Epithelial cell of alveolus of lung (primary cell): ENCODE measurements around the gene STAG3. TPM values are rescaled to one million over a fixed set of nuclear protein-coding genes. Genes with fewer than 3 reads are reported as not detected.

Experiments
- total RNA-seq: library from RNA; depleted of rRNA; stranded (reverse); fragments of >200 nt; gene quantifications from 2 replicates; pipeline ENCODE4 v1.2.1, GENCODE V29; 2015

The STAG3 gene
- 0.16 and 0.91 TPM in 2 replicates for total RNA-seq

DNA sequence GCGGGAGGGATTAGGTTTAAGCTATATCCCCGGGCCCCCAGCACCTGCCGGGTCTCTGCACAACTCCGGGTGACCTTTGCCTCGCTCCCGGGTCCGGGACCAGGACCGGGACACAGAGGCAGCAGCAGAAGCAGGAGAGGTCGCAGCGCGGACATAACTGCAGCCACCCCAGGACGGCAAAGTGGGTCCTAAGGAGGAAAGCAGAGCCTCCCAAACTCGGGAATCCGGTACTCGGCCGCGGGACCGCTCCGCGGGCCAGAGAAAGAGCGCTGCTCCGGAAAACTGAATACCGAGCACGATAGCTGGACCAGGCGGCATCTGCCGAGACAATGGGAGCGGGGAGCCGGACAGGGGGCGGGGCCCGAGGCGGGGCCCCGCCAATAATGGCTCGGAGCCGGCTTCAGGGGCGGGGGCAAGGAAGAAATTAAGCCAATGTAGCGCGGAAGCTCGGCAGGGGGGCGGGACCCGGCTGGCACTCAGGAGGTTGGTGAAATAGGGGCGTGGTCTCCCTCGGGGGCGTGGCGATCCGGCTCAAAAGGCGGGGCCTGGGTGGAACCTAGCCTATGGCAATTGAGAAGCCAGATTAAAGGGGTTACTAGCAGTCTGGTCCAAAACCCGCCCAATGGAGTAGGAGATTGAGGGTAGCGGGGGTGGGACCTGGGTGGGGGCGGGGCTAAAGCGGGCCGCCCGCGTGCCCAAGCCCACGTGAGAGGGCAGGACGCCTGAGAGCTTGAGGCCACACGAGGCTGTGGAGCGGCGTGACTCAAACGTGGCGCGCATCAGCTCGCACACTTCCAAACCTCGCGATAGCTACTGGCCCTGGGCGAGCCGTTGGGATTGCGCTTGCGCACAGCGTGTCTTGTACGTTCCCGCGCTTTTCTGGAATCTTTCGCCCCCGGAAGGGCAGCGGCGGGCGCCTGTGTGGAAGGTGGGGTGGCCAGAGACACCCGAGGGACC, at the start of gene STAG3, which contains the start of gene GPC2:
STAG3 (plus strand) TSS at position 874 of the 957 bp plus-strand sequence. CDS start 2,639 bp downstream, outside the sequence.
GPC2 (minus strand) TSS at position 337 of the 957 bp plus-strand sequence; CDS start at position 155, 182 bp downstream.

DNA sequence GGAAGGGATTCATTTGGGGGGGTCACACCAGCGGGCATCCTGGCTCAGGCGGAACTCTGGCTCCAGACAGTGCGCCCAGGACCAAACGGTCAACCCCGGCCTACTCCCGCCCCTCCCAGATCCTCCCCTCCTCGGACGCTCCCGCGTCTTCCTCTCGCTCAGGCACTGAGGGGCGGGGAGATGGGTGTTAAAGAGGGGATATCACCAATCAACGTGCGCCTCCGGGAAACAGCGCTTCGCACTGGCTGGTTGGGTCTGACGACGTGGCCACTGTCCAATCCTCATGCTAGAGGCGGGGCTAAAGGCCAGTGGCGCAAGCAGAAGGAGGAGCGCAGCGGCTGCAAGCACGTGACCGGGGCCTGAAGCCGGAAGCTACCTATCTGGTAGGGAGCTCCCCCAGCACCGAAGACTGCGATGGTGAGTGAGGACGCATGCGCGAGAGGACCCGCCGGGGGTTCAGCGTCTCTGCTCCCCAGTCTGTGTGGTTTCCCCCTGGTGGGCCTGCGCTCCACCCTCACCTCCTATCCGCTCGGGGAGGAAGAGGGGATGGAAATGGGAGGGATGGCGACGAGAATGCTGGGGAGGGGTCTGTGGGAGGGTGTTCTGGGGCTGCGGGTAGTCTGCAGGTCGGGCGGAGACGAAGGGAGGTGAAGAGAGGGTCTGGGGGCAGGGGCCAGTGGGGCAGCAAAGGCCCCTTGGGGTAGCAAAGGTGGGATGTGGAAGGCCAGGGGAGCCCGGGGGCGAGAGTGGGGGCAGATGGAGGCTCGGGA, 29.0 kb upstream of the STAG3 start, which contains the start of gene LAMTOR4:
LAMTOR4 (plus strand) TSS at position 360 of the 770 bp plus-strand sequence; CDS start at position 415, 55 bp downstream.

GRCh38 chr7:100158229-100159098, 19.3 kb upstream of the STAG3 start, which contains the start of gene TRAPPC14:
TSS of gene TRAPPC14 (minus strand) at chr7:100158723. CDS start at chr7:100158499, 224 bp downstream.

GRCh38 chr7:100219801-100220585, 42.3 kb downstream of the STAG3 start, which contains the start of gene PVRIG:
TSS of gene PVRIG (plus strand) at chr7:100219949. CDS start at chr7:100219971, 22 bp downstream.

Other genes starting within 250 kb of the STAG3 start
- gene GJC3, start 248.3 kb upstream of the STAG3 start, total RNA-seq = not detected in 2 replicates
- gene AZGP1, start 201.9 kb upstream of the STAG3 start, total RNA-seq = 0.40 TPM in 1 of 2 replicates, not detected in the other
- 20.2 and 44.2 TPM in 2 replicates for gene ZKSCAN1, start 162.3 kb upstream of the STAG3 start, total RNA-seq
- 12.5 and 18.4 TPM in 2 replicates for gene ZSCAN21, start 128.1 kb upstream of the STAG3 start, total RNA-seq
- gene ZNF3, start 96.2 kb upstream of the STAG3 start, total RNA-seq = 16.3 and 33.9 TPM in 2 replicates
- gene COPS6, start 88.9 kb upstream of the STAG3 start, total RNA-seq = 58.0 and 95.9 TPM in 2 replicates
- 52.1 and 141 TPM in 2 replicates for gene MCM7, start 76.5 kb upstream of the STAG3 start, total RNA-seq
- gene AP4M1, start 76.3 kb upstream of the STAG3 start, total RNA-seq = 35.6 and 38.4 TPM in 2 replicates
- gene TAF6, start 58.6 kb upstream of the STAG3 start, total RNA-seq = 97.1 and 107 TPM in 2 replicates
- gene CNPY4, start 58.3 kb upstream of the STAG3 start, total RNA-seq = 14.0 and 19.2 TPM in 2 replicates
- gene MBLAC1, start 51.0 kb upstream of the STAG3 start, total RNA-seq = 0.48 and 4.3 TPM in 2 replicates
- 139 and 189 TPM in 2 replicates for gene LAMTOR4, start 29.0 kb upstream of the STAG3 start, total RNA-seq
- gene TRAPPC14, start 19.2 kb upstream of the STAG3 start, total RNA-seq = 4.2 and 8.9 TPM in 2 replicates
- gene GAL3ST4, start 9.3 kb upstream of the STAG3 start, total RNA-seq = 5.6 and 9.7 TPM in 2 replicates
- gene GPC2, start 537 bp upstream of the STAG3 start, total RNA-seq = 2.5 and 3.1 TPM in 2 replicates
- not detected in 2 replicates for gene PVRIG, start 42.0 kb downstream of the STAG3 start, total RNA-seq
- not detected in 2 replicates for gene SPDYE3, start 129.8 kb downstream of the STAG3 start, total RNA-seq
- 1.9 and 13.3 TPM in 2 replicates for gene PILRB, start 180.2 kb downstream of the STAG3 start, total RNA-seq
- 4.4 TPM in 1 of 2 replicates, not detected in the other for gene PILRA, start 195.6 kb downstream of the STAG3 start, total RNA-seq